HFF-Myc (cell line): ENCODE measurements around the gene LDLRAP1.
"Not testable (repeated sequence)": the region's sequence is repeated elsewhere in the genome, so short reads cannot be mapped to it uniquely, and the experiment has no call there.

Experiments
- DNase-seq: peaks from one replicate; pipeline ENCODE4 v3.0.0-alpha.2; 2011; ENCODE audit warnings: low read depth; ENCODE audit errors: extremely low read depth
- H3K4me3 ChIP-seq: replicated peaks from 2 replicates; pipeline ENCODE4 v1.5.1; 2011; ENCODE audit warnings: low read depth, mild to moderate bottlenecking, control low read depth, low read length
- CTCF ChIP-seq: IDR thresholded peaks from 2 replicates; pipeline ENCODE4 v1.5.1; 2012; ENCODE audit warnings: mild to moderate bottlenecking, low read depth, low read length, control low read depth; ENCODE audit errors: missing control alignments

The LDLRAP1 gene

GRCh38 chr1:25598879-25599278 is 55.5 kb downstream of the LDLRAP1 start:
- TF ChIP-seq CTCF, result no peak
- H3K4me3 ChIP-seq, result no peak overlapping the region
- DNase-seq, result no peak

- H3K4me3 ChIP-seq, result no peak overlapping the region
- no peak for TF ChIP-seq CTCF
- no peak for DNase-seq
Measured at GRCh38 chr1:25599969-25600610, 56.7 kb downstream of the LDLRAP1 start.

- not testable (repeated sequence) for H3K4me3 ChIP-seq, DNase-seq
Measured at GRCh38 chr1:25600971-25601699, 57.7 kb downstream of the LDLRAP1 start.

- not testable (repeated sequence) for H3K4me3 ChIP-seq, DNase-seq
Measured at GRCh38 chr1:25603779-25604538, 60.6 kb downstream of the LDLRAP1 start.

- H3K4me3 ChIP-seq, result no peak overlapping the region
- no peak for DNase-seq
- no peak for TF ChIP-seq CTCF
Measured at GRCh38 chr1:25607123-25607522, 63.7 kb downstream of the LDLRAP1 start.

- no peak for DNase-seq
- peak; percentile 69 for TF ChIP-seq CTCF
- H3K4me3 ChIP-seq, result no peak overlapping the region
Measured at GRCh38 chr1:25608488-25609178, 65.2 kb downstream of the LDLRAP1 start.

GRCh38 chr1:25609921-25610320 is 66.5 kb downstream of the LDLRAP1 start:
- H3K4me3 ChIP-seq, result no peak overlapping the region
- DNase-seq, result no peak
- no peak for TF ChIP-seq CTCF
